Thyroid gland (tissue), 4 donors: ENCODE results near the gene DMD. TPM values are rescaled to one million over a fixed set of nuclear protein-coding genes. Genes with fewer than 3 reads are reported as not detected.
"Not testable (repeated sequence)": the region's sequence is repeated elsewhere in the genome, so short reads cannot be mapped to it uniquely, and the experiment has no call there.

Experiments used
- DNase-seq, 2 donors: peaks; one replicate each; pipeline ENCODE4 v3.0.0-alpha.2; 2019
- H3K27ac ChIP-seq, 3 donors: fragments of 200-600 bp; sonication (generic); 1 replicate in 2 of 3; 2 replicates in 1 of 3; pipeline ENCODE4 v1.5.1; 2016 to 2019; ENCODE audit warnings: mild to moderate bottlenecking in 1 of 3, moderate library complexity in 1 of 3
- H3K27me3 ChIP-seq: fragments of 200-600 bp; sonication (generic); one replicate; pipeline ENCODE4 v1.5.1; 2019
- H3K36me3 ChIP-seq, 2 donors: fragments of 200-600 bp; sonication (generic); one replicate each; pipeline ENCODE4 v1.5.1; 2016 to 2019
- H3K4me1 ChIP-seq, 2 donors: fragments of 200-600 bp; sonication (generic); one replicate each; pipeline ENCODE4 v1.5.1; 2017 to 2019
- H3K4me3 ChIP-seq, 3 donors: fragments of 200-600 bp; sonication (generic); replicated peaks in 1 of 3; 1 replicate in 2 of 3; 2 replicates in 1 of 3; pipeline ENCODE4 v1.5.1; 2016; ENCODE audit warnings: mild to moderate bottlenecking in 1 of 3
- H3K9me3 ChIP-seq: fragments of 200-600 bp; sonication (generic); one replicate; pipeline ENCODE4 v1.5.1; 2017
- POLR2A ChIP-seq, 2 donors: fragments of 450-650 bp; IDR thresholded peaks; one replicate each; pipeline ENCODE4 v1.6.1; 2017; ENCODE audit warnings: antibody characterized with exemption in 2 of 2, mild to moderate bottlenecking in 2 of 2, moderate library complexity in 1 of 2
- WGBS, 2 donors: methylation state at CpG; one replicate each; pipeline ENCODE4 v1.1.5; 2017; 5-methylcytosine and 5-hydroxymethylcytosine counted together
- intact Hi-C: fragments of 100-400 bp; cut with DNase I; formaldehyde crosslinking; loops from one replicate; pipeline ENCODE4 v1.15.1; 2023
- total RNA-seq, 4 donors: library from RNA; depleted of rRNA; stranded (reverse); fragments of >200 nt; gene quantifications; one replicate each; pipeline ENCODE4 v1.2.3, GENCODE V29; 2016
- TF ChIP-seq, protein P1 (sequence below), 6 experiments: fragments of 200-600 bp in 3 of 6; fragments of 450-650 bp in 3 of 6; sonication (generic) in 3 of 6; IDR thresholded peaks; one replicate each; pipeline ENCODE4 v1.5.1; 2016 to 2019; ENCODE audit warnings: antibody characterized with exemption in 6 of 6, mild to moderate bottlenecking in 2 of 6, inconsistent platforms in 1 of 6, moderate library complexity in 1 of 6

The DMD gene
- total RNA-seq, 4 donors from 2014 or later, result 16.5 to 24.0 (median 21.7) TPM

DNA sequence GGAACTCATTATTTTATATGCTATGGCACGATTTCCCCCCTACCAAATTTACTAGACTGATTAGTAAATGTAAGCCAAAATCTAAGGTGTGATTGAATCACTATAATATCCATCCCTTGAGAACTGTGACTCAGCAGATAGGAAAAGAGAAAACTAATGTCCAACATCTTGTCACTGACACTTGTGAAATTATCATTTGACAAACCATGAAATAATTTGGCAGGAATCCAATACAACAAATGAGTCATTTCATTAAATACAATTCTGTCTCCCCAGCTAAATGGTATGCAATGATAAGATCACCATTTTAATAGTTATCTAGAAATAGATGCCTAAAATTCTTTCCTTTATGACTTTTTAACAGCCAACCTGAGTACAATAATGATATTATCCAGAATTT lies 462.3 kb downstream of the DMD start:
- no peaks in the 10 kb centered on the region for H3K9me3 ChIP-seq
- intact Hi-C loops, result no loop called here
- H3K4me1 ChIP-seq, result no peaks in the 10 kb centered on the region
- H3K27ac ChIP-seq, result no peak overlapping the region
- H3K4me3 ChIP-seq, result no peak overlapping the region
- no peaks in the 10 kb centered on the region for H3K36me3 ChIP-seq
- TF ChIP-seq, protein P1, sequence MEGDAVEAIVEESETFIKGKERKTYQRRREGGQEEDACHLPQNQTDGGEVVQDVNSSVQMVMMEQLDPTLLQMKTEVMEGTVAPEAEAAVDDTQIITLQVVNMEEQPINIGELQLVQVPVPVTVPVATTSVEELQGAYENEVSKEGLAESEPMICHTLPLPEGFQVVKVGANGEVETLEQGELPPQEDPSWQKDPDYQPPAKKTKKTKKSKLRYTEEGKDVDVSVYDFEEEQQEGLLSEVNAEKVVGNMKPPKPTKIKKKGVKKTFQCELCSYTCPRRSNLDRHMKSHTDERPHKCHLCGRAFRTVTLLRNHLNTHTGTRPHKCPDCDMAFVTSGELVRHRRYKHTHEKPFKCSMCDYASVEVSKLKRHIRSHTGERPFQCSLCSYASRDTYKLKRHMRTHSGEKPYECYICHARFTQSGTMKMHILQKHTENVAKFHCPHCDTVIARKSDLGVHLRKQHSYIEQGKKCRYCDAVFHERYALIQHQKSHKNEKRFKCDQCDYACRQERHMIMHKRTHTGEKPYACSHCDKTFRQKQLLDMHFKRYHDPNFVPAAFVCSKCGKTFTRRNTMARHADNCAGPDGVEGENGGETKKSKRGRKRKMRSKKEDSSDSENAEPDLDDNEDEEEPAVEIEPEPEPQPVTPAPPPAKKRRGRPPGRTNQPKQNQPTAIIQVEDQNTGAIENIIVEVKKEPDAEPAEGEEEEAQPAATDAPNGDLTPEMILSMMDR (IDR thresholded peaks at IDR 0.05), result no peak
- TF ChIP-seq POLR2A (IDR thresholded peaks at IDR 0.05), result no peak
- 72 to 86% methylated on average over 1 of the region's 1 CpG for WGBS, 2 donors
- no peak for DNase-seq
- no peaks in the 10 kb centered on the region for H3K27me3 ChIP-seq

DNA sequence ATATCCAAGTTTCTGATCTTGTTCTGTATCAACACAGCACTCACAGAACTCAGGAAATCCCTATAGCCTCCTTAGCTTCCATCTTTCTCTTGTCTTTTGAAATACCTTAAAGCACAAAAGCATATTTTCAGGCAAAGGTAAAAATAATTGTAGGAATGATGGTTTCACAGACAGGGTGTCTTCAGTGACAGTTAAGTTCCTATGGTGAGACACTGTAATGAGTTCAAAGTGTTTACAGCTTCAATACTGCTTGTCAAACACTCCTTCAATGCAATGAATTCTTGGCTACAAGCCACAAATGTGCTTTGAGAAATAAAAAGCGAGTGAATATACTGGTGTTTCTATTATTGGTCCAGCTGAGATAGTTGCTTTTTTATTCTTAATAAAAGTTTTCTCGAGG lies 466.0 kb downstream of the DMD start:
- WGBS, 2 donors, result 39 to 55% methylated on average over 2 of the region's 2 CpGs
- Histone ChIP-seq H3K4me3 (no peak overlapping the region), H3K27ac (no peak overlapping the region), H3K27me3 (no peaks in the 10 kb centered on the region), H3K4me1 (no peaks in the 10 kb centered on the region), H3K9me3 (no peaks in the 10 kb centered on the region), H3K36me3 (no peaks in the 10 kb centered on the region)
- no peak for TF ChIP-seq POLR2A (IDR thresholded peaks at IDR 0.05)
- TF ChIP-seq, protein P1 (IDR thresholded peaks at IDR 0.05), result no peak
- intact Hi-C loops, result no loop called here
- DNase-seq, result no peak

DNA sequence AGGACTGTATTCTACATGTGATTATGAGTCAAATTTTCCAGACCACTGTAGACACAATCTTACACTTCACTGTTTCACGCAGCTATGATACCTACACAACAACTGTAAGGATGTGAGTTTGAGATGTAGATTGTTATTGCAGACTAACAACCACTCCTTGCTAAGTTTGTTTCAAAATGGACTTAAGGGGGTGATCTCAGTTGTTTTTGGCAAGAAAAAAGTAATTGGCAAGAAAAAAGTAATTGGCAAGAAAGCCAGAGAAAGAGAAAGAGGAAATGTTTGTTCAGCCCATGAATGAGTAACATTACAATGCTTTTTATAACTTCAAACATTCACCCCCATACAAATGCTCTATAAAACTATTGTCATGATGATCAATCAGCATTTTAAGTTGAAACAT lies 466.4 kb downstream of the DMD start:
- H3K27me3 ChIP-seq, result no peaks in the 10 kb centered on the region
- no peaks in the 10 kb centered on the region for H3K4me1 ChIP-seq
- H3K27ac ChIP-seq, result no peak overlapping the region
- intact Hi-C loops, result no loop called here
- H3K9me3 ChIP-seq, result no peaks in the 10 kb centered on the region
- WGBS, 2 donors, result 18 to 44% methylated on average over 1 of the region's 1 CpG
- DNase-seq, result no peak
- no peak overlapping the region for H3K4me3 ChIP-seq
- TF ChIP-seq, protein P1 (IDR thresholded peaks at IDR 0.05), result no peak
- no peak for TF ChIP-seq POLR2A (IDR thresholded peaks at IDR 0.05)
- no peaks in the 10 kb centered on the region for H3K36me3 ChIP-seq

DNA sequence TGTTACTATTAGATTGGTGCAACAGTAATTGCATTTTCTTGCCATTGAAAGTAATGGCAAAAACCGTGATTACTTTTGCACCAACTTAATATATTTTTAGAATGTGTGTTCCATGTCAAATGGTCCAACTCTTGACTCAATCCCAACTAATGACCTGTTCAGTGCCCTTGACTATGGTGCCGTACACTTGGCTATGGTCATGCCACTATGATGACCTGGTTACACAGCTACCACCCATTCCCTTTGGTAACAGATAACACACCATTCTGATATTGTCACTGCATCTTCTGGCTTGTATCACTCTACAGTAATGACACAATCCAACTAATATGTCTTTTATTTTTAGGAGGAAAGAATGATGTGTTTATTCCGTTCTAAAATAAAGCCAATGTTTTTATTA lies 469.4 kb downstream of the DMD start:
- Histone ChIP-seq H3K27me3 (no peaks in the 10 kb centered on the region), H3K4me3 (no peak overlapping the region), H3K9me3 (no peaks in the 10 kb centered on the region), H3K4me1 (no peaks in the 10 kb centered on the region), H3K27ac (no peak overlapping the region), H3K36me3 (no peaks in the 10 kb centered on the region)
- WGBS, 2 donors, result 94 to 98% methylated on average over 3 of the region's 3 CpGs
- intact Hi-C loops, result no loop called here
- no peak for DNase-seq
- no peak for TF ChIP-seq POLR2A (IDR thresholded peaks at IDR 0.05)
- TF ChIP-seq, protein P1 (IDR thresholded peaks at IDR 0.05), result no peak

DNA sequence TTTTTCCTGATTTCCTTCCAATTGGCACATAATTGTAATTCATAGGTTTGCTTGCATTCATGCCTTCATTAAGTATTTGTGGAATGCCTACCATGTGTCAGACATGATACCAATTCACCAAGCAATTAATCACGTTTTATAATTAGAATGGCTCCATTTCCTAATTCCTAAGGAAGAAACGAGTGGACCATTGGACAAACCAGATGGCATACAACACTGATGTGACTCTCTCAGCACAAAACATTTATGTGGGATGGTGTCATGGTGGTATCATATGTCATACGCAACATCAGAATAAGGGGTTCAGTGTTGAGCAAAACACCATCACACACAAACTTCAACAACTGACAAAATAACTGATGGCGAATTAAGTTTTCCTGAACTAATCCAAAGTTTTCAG lies 502.8 kb downstream of the DMD start:
- no peak overlapping the region for H3K27ac ChIP-seq
- H3K4me1 ChIP-seq, result no peaks in the 10 kb centered on the region
- H3K4me3 ChIP-seq, result no peak overlapping the region
- H3K9me3 ChIP-seq, result no peaks in the 10 kb centered on the region
- no peak for DNase-seq
- H3K36me3 ChIP-seq, result no peaks in the 10 kb centered on the region
- H3K27me3 ChIP-seq, result no peaks in the 10 kb centered on the region
- TF ChIP-seq, protein P1 (IDR thresholded peaks at IDR 0.05), result no peak
- no peak for TF ChIP-seq POLR2A (IDR thresholded peaks at IDR 0.05)
- intact Hi-C loops, result no loop called here
- 75 to 92% methylated on average over 4 of the region's 4 CpGs for WGBS, 2 donors

DNA sequence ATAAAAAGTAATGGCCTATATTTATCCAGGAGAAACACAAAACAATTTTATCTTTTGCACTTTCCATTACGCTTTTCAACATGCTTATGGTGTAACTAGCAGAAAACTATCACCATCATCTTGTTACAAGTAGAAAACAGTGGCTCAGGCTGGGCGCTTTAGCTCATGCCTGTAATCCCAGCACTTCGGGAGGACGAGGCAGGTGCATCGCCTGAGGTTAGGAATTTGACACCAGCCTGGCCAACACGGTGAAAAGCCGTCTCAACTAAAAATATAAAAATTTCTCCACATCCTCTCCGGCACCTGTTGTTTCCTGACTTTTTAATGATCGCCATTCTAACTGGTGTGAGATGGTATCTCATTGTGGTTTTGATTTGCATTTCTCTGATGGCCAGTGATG lies 506.0 kb downstream of the DMD start:
- H3K27ac ChIP-seq, H3K27me3 ChIP-seq, H3K4me1 ChIP-seq, H3K4me3 ChIP-seq, H3K36me3 ChIP-seq, DNase-seq, intact Hi-C loops, H3K9me3 ChIP-seq: not testable (repeated sequence)
- 88 to 91% methylated on average over 9 of the region's 9 CpGs for WGBS, 2 donors
